GM12892 (cell line): ENCODE data around the gene ENTPD2.
"Not testable (repeated sequence)": the region's sequence is repeated elsewhere in the genome, so short reads cannot be mapped to it uniquely, and the experiment has no call there.

Experiments used
- DNase-seq: peaks from one replicate; pipeline ENCODE4 v3.0.0; 2011; ENCODE audit not compliant: insufficient read length
- FAIRE-seq: peaks from 2 replicates; lab custom pipeline; 2011; peaks lifted over from hg19 to GRCh38; lab: Jason Lieb, UNC
- POLR2A ChIP-seq: IDR thresholded peaks from 2 replicates; pipeline ENCODE4 v1.6.1; 2011; ENCODE audit warnings: low read depth, low read length, control low read depth
- POLR2AphosphoS5 ChIP-seq: IDR thresholded peaks from 2 replicates; pipeline ENCODE4 v1.6.1; 2011; ENCODE audit warnings: low read depth, low read length, control low read depth
- TAF1 ChIP-seq: IDR thresholded peaks from 2 replicates; pipeline ENCODE4 v1.6.1; 2011; ENCODE audit warnings: low read depth, mild to moderate bottlenecking, control low read depth, low read length, borderline replicate concordance

Gene ENTPD2

DNA sequence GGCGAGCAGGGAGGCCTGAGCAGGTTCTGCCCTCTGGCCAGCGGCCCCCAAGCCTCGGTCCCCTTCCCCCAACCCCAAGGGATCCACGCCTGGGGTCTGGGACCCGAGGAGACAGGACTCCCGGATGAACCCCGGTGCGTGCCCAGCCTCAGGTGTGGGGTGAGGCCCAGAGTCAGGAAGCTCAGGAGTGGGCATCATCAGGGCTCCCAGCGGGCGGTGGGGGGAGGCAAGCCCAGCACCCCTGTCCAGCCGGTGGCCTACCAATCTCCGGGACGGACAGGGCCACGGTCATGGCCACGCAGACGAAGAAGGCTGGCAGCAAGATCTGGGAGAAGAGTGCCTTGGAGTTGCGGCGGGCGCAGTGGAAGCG, 40.3 kb downstream of the ENTPD2 start:
- DNase-seq: no peak
- no peak for FAIRE-seq
- TF ChIP-seq POLR2A (no peak), POLR2AphosphoS5 (no peak), TAF1 (no peak)

DNA sequence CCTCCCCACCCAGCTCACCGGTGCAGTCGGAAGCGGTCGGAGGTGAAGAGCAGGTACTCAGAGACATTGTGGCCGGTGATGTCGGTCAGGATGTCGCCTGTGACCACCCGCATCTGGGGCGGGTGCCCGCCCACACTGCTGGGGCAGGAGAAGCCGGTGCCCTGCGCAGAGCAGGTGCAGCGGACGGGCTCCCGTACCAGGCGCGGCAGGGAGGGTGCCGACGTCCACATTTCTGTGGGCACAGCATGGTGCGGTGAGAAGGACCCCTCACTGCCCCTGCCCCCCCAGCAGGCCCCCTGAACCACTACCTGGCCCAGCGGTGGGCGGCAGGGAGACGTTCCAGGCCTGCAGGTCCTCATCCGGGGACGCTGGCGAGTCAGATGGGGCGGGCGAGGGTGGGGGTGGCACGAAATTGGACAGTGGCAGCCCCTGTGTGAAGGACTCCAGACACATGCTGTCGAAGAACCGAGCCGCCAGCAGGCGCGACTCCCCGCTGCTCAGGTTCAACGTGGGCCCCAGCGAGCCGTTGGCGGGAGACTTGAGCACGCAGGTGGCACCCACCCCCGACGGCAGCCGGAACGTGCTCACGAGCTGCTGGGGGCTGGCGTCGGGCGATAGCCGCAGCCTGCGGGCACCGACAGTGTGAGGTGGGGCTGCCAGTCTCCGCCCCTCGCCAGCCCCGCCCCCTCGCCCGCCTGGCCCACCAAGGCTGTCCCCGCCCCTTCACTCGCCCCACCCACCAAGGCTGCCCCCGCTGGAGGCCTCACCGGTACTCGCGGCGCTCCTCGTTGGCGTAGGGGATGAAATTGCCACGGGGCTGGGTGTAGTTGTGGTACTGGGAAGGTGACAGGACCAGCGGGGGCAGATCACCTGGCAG, 40.9 kb downstream of the ENTPD2 start:
- FAIRE-seq (no peak), DNase-seq (no peak)
- TF ChIP-seq TAF1 (no peak), POLR2AphosphoS5 (no peak), POLR2A (no peak)

DNA sequence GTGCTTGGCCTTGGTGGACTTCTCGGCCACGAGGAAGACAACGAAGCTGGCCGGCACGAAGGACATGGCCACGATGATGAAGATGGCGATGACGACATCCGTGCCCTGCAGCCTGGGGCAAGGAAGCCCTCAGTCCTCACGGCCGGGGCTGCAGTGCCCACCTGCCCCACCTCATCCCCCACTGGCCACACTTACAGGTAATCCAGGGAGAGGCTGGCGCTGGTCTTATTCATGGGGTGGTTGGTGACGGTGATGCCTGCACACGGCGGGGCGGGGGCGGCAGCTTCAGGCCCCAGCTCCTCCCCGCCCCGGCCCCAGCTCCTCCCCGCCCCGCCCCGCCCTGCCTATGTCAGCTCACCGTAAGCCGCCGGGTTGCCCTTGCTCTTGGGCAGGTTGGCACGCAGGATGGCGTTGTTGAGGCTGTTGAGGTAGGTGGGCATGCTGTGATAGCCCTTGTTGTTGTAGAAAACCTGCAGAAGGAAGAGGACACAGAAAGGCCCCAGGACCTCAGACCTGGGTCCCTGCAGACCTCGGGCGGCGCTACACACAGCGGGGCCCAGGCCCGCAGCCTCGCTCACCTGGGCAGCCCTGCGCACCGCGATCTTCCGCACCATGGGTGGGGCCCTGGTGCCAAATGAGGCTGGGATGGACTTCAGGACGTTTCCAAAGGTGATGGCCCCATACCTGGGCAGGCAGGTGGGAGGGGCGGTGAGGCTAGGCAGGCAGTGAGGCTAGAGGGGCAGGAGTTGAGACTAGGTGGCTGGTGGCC, 41.8 kb downstream of the ENTPD2 start:
- DNase-seq (no peak), FAIRE-seq (no peak)
- TF ChIP-seq POLR2A (no peak), POLR2AphosphoS5 (no peak), TAF1 (no peak)

DNA sequence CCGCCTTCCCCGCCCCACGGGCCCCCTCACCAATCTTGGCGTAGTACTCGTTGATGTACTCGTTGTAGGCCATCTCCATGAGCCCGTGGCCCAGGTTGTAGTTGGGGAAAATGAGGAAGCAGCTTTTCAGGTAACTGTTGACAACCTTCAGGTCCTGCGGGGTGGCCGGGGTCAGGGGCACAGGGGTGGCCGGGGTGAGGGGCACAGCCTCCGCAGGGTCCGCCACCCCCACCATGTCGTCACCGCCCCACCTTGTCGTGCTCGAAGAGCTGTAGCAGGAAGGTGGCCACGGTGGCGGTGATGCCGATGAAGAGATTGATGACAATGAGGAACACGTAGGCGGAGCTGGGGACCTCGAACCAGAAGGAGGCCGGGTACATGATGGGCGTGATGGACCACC, 42.7 kb downstream of the ENTPD2 start:
- DNase-seq: no peak
- FAIRE-seq: no peak
- TF ChIP-seq POLR2AphosphoS5 (no peak), POLR2A (no peak), TAF1 (no peak)

DNA sequence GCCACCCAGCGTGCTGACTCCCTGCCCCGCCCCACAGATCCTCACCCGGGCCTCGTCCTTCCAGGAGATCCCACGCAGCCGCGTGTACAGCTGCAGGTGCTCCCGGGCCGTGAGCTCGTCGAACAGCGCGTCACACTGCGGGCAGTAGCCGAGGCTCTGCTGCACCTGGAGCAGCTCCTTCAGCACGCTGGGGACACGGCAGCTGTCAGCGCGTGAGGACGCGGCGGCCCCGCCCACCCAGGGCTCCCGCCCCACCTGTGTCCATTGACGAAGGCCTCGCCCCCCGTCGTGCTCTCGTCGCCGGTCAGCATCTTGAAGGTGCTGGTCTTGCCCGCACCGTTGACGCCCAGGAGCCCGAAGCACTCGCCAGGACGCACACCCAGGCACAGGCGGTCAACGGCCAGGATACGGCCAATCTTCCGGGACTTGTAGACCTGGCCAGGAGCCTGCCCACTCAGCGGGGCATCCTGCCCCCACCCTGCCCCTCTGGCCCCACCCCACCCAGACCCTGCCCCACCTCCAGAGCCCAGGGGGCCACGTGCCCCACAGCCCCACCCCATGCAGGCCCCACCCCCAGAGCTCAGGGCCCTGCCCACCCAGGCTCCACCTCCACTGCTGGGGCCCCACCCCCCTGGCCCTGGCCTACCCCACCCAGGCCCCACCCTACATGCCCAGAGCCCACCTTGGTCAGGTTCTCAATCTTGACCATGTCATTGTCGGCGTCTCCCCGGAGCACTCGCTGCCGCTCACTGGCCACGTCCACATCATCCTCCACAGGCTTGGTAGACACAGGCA, 43.7 kb downstream of the ENTPD2 start:
- FAIRE-seq: no peak
- TF ChIP-seq POLR2A (no peak), TAF1 (no peak), POLR2AphosphoS5 (no peak)
- no peak for DNase-seq

DNA sequence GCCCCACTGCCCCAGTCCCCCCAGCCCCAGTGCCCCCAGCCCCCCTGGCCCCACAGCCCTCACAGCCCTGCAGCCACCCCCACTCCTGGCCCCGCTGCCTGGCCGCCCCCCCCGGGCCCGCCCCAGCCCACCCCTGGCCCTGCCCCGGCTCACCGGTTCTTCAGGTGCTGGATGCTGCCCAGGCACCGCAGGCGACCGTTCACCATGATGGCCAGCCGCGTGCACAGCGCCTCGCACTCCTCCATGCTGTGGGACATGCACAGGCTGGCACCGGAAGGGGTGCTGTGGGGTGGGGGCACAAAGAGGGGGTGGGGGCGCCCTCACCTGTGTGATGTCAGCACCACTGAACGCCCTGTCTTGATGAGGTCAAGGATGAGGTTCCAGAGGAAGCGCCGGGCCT, 44.6 kb downstream of the ENTPD2 start:
- no peak for TF ChIP-seq POLR2AphosphoS5
- no peak for TF ChIP-seq TAF1
- no peak for TF ChIP-seq POLR2A
- no peak for FAIRE-seq
- DNase-seq: no peak

DNA sequence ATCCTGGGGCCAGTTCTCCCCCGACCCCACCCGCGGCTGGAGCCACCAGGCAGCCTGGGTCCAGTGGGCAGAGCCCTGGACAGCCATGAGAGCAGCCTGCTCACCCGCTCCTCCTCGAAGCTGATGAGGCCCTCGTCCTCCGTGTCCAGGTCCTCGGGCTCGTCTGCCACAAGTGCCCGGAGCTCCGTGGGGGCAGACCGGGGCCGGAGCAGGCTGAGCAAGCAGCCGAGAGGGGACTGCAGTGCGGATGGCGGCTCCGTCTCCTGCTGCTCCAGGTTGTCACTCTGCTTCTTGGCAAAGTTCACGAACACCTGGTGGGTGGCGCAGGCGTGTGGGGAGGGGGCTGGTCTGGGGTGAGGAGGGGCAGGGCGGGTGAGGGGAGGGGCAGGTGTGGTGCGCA, 45.5 kb downstream of the ENTPD2 start:
- DNase-seq (no peak), FAIRE-seq (no peak)
- no peak for TF ChIP-seq POLR2AphosphoS5
- no peak for TF ChIP-seq TAF1
- TF ChIP-seq POLR2A: no peak

DNA sequence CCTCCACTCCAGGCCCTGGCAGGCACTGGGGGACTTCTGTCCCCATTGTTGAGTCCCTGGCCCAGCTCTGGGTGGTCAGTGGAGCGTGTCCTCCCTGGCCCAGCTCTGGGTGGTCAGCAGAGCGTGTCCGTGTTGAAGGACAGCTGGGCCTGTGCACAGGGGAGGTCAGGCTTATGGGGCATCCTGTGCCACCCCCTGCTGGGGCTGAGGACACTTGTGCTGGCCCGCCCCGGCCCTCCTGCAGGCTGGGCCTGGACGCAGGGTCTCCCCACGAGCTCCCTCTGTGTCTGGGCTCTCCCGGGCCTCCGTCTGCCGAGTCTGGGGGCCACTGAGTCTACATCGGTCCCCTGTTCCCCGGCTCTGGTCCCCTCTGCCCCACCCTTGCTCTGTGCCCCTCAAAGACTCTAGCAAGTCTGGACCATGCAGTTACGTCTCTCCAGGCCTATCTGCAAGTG, 46.0 kb downstream of the ENTPD2 start:
- TF ChIP-seq POLR2AphosphoS5 (no peak), POLR2A (no peak), TAF1 (no peak)
- FAIRE-seq: no peak
- DNase-seq: no peak

DNA sequence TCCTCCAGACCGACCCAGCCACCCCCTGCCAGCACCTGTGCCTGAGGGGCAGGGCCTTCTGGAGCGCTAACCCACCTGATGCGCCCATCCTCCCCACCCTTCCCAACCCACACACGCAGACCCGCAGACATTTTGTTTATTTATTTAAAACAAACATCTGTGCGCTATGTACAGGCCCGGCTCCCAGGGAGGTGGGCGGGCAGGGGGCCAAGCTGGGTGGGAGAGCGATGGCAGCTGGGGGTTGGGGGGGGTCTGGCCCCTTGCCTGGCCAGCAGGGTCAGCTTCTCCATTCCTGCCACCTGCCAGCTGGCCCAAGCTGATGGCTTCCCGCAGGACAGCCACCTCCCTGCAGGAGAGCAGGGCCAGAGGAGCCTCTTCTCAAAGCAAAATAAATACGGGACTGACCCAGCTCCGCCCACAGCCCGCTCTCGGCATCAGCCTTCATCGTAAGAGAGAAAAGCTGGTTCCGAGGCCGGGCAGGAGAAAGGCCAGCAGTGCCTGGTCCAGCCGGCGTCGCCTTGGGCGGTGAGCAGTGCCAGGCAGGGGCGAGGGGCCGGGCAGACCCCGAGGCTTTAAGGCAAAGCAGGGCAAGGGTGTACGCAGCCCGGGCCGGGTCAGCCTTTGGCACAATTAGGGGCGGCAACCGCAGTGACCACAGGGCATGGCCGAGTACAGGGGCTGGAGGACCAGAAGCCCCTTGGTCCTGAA, 46.6 kb downstream of the ENTPD2 start:
- TF ChIP-seq POLR2A (no peak), POLR2AphosphoS5 (no peak), TAF1 (no peak)
- FAIRE-seq (no peak), DNase-seq (no peak)

DNA sequence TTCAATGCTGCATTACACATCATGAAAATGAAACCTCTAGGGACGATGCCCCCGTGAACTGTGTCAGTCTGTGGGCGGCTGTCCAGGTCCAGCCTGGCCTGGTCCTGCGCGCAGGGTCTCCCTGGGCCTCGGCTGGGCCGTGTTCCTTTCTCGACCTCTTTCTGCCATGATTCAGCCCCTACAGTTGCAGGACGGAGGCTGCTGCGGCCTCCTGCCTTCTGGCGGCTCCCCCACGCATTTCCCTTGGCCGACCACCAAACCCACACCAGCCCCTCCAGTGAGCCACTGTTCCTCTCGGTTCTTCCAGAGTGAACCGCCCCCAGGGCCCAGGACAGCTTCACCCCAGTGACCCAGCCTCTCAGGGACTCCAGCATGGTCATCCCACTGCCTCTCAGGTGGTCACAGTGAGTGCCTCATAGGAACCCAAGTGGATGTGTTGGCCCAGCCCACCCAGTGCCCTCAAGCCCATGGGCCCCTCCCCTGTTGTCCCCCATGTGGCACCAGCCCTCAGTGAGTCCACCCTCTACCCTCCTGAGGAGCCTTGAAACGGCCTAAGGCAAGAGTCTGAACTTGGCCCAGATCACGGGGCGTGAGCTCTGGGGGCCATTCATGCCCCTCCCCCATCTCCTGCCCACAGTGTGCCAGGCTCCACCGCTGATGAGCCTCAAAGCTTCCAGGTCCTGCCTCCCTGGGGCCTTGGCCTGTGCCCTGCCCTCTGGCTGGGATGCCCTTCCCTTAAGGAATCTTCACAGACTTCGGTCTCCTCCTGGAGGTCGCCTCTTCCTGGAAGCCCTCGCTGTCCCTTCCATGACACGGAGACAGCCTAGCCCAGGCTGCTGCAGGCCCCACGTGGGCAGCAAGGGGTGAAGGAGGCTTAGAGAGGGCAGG, 47.5 kb downstream of the ENTPD2 start:
- DNase-seq (no peak), FAIRE-seq (no peak)
- TF ChIP-seq TAF1: no peak
- TF ChIP-seq POLR2A: no peak
- no peak for TF ChIP-seq POLR2AphosphoS5

DNA sequence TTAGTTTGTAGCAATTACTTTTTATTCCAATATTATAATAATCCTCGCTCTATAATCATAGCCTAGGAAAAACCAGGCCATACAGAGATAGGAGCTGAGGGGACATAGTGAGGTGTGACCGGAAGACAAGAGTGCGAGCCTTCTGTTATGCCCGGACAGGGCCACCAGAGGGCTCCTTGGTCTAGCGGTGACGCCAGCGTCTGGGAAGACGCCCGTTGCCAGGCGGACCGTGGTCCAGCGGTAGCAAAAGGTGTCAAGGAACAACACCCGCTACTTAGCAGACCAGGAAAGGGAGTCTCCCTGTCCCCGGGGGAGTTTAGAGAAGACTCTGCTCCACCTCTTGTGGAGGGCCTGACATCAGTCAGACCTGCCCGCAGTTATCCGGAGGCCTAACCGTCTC, 49.6 kb downstream of the ENTPD2 start:
- not testable (repeated sequence) for DNase-seq, FAIRE-seq
